HG03575 (cell line): Measurements from ENCODE around the gene RGS7.
"Not testable (repeated sequence)": the region's sequence is repeated elsewhere in the genome, so short reads cannot be mapped to it uniquely, and the experiment has no call there.

Experiments used
- ATAC-seq: cut with Tn5 transposase; IDR thresholded peaks from one replicate; pipeline ENCODE4 v1.9.1; 2021; ENCODE audit not compliant: unreplicated experiment, insufficient number of reproducible peaks, low FRiP score; ENCODE audit errors: extremely low read depth

The RGS7 gene

DNA sequence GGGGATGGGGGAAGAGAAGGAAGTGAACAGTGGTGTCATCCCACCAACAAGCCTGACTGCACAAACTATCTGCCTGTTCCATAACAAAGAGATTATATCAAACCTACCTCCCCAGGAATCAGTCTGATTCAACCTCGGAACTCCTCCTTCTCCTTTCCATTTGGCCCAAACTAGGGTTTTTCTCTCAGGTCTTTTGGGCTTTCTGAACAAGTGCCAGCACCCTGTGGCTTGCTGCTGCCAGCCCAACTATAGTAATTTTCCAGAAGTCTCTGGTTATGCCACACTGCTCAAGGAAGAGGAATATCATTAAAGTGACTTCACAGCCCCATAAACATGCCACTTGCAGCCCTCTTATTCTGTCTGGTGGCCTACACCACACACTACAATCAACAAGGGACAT, 70.5 kb downstream of the RGS7 start:
- no peak for ATAC-seq

DNA sequence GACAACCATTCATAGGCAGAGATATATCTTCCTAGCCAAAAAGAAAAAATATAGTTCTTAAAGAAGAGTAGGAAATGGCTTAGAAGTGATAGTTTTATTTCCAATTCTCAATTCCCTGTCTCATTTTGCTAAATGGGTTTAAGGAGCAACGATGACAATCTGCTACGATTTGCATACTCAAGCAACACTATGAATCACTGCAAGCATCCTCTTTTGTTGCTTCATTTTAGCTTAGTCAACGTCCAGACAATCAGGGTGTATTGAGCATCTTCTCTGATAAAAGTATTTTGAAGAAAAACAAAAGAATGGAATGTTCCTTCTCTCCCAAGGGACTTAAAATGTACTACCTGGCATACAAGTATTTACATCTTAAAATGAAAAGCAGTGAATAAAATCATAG, 80.6 kb downstream of the RGS7 start:
- no peak for ATAC-seq

DNA sequence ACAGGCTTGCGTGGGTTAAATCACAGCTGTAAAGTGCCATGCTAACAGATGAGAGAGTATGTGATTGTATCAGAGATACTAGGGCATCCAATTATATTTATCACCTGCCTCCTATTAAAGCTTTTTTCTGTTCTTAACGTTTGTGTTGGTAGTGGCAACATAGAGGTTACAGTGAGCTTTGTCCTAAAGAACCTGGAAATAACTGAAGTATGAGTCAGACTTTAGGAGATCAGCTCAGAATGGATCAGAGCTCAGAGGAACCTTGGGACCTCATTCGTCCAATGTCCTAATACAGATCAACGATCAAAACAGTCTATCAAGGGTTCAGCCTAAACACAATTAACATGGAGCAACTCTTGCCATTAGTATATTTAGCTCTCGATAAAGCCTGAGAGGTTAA, 81.0 kb downstream of the RGS7 start:
- ATAC-seq, result no peak

DNA sequence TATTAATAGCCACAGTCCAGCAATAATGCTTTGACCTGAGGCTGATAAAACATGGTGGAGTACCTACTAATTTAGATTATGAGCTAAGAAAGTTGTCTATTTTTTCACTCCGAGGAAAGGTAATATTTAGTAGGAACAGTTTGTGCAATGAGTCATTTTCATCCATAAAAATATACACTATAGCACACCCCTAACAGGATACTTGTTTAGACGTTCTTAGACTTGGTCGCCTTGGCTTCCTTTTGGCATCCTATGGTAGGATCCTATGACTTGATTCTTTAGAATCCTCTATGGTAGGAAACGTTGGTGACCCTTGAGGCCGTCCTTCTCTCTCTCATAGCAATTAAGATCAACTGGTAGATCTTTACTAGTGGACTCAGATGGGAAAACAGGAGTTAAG, 81.8 kb downstream of the RGS7 start:
- no peak for ATAC-seq

DNA sequence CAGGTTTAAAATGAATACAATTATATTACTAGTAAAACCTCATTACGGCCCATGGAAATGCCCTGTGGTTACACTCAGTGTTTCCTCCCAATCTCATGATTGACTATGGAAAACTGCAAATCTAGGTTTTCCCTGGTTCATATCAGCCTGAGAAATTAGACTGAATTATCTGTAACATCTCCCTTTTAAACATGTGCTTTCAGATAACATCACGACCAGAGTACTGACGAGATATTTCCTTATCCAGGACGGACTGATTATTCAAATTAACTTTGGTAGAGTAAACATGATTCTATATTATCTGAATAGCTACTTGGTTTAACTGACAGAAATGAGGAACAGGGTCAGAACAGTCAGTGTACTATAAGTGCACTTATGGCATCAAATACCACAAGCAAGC, 82.3 kb downstream of the RGS7 start:
- no peak for ATAC-seq

DNA sequence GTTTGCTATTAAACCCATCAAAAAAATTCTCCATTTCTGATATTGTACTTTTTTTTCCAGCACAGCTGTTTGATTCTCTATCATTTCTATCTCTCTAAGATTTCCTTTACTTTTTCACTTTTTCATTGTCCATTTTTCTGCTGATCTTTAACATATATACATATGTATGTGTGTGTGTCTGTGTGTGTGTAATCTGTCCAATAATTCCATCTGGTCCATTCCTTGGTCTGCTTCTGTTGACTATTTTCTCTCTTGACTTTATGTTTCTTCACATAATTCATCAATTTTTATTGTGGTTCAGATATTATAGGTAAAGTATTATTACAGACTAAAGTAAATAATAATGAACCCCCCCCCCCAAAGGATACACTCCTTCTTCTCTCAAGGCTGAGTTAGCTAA, 84.2 kb downstream of the RGS7 start:
- ATAC-seq, result no peak

DNA sequence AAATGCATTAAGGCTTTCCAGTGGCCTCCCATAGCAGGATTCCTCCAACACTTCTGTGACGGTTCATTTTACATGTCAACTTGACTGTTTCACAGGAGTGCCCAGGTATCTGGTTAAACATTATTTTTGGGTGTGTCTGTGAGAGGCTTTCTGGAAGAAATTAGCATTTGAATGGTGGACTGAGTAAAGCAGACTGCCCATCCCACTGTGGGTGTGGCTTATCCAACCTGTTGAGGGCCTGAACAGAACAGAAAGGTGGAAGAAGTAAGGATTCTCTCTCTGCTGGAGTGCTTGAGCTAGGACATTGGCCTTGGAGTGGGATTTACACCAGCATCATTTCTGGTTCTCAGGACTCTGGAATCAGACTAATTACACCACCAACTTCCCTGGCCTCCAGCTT, 85.6 kb downstream of the RGS7 start:
- no peak for ATAC-seq

DNA sequence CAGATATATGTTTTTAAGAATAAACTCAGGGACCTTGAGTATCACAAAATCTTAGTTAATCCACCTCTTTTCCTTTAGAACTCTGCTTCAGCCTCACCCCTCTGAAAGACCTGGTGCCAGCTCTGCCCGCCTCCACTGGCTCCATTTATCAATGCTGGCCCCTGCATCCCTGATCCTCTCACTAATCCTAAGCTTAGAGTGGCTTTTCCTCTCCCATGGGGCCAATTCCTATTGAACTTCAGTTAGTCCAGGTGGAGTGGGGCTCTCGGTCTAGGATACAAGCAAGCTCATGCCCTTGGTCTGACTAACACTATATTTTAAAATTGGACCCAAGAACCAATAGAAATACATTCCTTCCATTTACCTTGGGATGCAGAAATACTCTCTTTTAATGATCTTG, 87.0 kb downstream of the RGS7 start:
- ATAC-seq, result no peak

DNA sequence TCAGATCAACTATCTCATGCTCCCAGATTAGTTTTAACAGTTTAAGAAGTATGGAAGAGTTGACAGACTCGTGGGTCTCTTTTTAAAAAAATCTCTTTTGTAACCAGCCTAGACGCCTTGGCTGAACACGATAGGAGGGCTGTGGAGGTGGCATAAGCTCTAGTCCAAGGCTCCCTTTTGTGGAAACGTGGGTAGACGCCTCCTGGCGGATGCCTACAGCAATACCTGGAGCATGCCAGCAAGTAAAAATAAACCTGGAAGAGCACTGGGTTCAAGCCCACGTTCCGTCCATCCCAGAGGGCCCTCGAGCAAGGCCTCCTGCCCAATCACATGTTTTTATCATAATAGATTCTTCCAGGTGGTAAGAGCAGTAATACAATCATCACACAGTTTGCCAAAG, 87.9 kb downstream of the RGS7 start:
- ATAC-seq, result no peak

DNA sequence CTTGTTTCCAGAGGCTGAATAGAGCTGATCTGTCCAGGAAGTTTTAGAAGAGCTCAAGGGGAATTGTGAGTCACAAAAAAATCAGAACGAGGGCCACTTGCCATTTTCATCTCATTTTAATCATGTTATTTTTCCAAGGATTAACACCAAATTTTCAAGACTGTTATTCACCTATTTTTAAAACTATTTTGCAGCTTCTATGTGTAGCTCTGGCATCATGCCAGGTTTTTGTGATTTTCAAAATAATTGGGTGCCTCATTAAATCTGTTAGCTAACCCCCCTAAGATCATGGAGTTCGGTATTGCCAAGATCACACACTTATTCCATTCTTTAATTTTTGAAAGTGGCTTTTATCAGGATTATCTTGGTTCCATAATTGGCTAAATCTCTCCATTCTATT, 90.9 kb downstream of the RGS7 start:
- no peak for ATAC-seq

DNA sequence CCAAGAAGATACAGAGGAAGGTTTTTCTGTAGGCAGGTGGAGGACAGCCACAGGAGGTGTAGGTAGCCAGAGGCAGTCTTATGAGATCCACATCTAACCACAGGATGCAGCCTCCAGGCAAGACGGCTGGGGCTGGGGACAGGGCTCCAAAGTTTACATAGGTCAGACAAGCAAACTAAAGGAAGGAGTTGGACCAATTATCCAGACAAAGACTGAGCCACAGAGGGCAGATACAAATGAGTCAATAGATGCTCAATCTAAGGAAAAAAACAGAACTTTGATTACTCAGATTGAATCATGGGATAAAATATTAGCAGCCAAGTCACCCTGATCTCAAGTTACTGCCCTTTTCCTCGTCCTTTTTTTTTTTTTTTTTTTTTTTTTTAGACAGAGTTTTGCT, 91.6 kb downstream of the RGS7 start:
- no peak for ATAC-seq

DNA sequence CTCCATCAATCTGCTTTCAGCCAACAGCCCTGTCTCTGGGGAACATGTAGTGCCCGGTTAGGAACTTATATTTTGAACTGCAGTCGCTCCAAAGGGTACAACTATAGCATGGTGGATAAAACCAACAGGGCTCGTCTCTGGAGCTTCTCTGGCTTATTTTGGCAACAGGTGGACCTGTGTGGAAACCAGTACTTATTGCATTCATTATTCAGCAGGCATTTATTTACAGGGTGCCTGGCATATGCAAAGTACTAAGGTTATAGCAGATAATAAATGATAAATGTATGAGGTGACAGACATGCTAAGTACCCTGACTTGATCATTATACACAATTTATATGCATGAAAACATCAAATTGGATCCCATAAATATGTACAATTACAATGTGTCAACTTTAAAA, 93.7 kb downstream of the RGS7 start:
- no peak for ATAC-seq

DNA sequence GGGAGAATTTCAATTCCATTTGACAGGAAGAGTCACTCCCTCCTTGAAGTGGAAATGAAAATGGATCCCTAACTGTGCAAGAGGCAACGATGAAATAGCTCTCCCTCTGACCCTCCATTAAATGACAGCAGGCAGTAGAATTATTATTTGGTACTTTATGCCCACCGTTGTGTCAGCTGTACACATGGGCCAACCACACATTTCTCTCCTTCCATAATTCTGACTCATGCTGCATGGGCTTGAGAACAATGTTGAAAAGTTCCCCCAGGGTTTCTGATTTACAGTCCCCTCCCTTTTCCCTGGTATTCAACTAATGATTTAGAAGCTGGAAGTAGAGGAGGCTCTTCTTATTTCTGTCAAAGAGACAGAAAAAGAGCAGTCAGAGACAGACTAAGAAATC, 103.5 kb downstream of the RGS7 start:
- no peak for ATAC-seq

DNA sequence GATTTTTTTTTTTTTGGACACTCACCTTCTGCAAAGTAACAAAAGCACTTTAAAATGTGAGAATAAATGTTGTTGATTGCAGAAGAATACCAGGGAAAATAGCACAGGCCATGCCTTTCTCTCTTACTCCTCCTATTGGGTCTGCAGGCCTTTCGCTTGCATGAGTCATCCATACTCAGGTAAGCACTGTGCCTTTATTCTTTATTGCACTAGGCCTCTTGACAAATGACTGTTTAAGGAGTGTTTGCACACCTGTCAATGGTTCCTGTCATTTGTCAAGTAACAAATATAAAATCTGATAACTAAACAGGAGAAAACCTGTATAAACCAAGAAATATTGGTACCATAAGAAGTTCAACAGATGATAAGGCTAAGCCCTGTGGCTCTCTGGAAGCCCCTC, 106.5 kb downstream of the RGS7 start:
- no peak for ATAC-seq

DNA sequence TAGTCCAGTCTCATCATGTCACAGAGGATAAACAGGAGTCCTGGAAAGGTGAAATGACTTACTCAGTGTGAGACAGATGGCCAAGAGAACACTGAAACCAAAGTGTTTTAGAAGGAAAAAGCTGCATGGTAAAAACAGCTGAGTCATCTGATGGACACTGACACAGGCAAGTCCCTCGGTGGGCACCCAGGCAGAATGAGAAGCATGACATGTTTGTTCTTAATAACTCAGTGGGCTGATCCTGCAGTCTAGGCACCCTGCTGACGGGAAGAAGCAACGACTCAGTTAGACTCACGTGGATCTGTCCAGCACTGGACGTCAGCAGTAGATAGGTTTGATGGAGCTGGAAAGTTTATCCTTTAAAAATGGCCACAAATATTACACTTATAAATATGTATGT, 116.9 kb downstream of the RGS7 start:
- no peak for ATAC-seq

DNA sequence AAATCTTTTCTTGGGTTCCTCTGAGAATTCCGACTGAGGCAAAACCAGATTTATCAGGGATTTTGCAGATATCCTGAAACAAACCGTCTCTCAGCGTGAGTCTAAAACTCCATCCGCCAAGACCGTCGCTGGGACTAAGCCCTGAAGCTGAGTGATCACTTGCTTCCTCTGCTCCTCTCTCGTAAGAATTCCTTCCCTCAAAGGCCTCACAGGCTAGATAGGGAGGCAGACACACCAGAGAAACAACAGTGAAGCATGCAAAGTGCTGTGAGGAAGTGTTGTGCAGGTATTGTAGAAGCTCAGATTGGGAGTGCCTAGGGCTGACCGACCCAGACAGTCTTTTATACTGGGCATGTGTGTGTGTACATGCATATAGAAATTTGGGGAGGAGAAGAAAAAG, 119.1 kb downstream of the RGS7 start:
- no peak for ATAC-seq

DNA sequence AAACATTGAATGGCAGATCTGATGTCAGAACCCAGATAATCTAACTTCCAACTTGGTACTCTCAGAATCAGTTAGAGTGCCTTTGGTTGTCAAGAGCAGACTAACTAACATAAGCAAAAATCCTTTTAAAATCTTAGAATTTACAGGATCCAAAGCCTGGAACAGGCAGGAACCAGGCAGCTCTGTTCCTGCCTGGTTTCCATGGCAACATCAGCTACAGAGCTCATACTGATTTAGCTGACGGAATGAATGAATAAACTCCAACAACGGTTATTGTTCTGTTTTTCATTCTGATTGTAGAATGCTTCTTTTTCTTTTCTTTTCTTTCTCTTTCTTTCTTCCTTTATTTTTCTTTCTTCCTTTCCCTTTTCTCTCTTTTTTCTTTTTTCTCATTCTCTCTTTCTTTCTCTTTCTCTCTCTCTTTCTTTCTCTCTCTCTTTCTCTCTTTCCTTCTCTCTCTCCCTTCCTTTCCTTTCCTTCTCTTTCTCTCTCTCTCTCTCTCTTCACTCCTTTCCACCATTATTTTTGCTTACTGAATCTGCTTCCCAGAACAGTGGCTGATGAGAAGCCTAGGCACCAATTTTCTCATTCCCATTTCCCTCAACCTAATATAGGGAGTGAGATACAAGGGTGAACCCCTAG, 121.6 kb downstream of the RGS7 start:
- no peak for ATAC-seq

DNA sequence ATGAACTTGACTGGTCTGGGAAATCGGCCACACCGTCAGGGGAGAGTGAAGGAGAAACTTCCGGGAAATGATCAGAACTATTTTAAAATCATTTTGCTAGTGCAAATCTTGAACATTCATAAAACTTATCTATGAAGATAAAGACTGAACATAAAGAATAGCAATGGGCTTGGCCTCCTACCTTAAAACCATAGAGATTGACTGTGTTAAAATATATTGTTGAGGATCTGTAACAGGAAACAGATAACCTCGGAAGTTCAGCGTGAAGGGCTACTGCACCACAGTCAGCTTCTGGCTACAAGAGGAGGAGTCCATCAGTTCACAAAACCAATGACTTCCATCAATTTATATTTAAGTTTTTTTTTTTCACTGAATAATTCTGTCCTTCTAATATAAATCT, 127.3 kb downstream of the RGS7 start:
- no peak for ATAC-seq

DNA sequence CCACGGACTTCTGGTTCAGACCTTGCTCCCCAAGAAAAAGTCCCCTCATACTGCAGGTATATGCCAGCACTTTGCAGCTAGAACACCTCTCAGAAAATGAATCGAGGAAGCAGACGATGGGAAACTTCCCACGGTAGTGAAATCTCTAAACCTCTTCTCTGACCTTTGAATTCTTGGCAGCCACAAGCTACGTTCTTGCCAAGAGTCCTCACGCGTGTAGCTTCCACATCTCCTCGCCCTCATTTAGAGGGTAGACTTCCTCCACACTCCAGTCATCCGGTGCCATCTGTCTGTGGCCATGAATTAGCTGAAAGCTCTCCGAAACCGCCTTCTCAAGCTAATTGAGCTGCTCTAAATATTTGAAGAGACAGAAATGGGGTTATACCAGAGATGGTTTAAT, 127.8 kb downstream of the RGS7 start:
- no peak for ATAC-seq

DNA sequence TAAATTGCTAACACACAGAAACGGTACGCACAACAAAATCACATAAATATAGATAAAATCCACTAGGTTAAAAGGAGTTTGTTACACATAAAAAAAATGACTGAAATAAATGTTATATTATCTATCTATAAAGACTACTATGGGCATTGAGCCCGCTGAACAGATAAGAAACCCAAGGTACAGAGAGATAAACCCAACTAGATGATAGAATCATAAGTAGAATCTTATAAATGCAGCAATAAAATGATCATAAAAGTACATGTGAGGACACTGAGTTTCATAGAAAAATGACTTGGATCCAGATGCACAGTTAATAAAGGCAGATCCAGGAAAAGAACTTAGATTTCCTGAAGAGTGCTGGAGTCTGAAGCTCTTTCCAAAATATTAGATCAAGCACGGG, 128.7 kb downstream of the RGS7 start:
- no peak for ATAC-seq

DNA sequence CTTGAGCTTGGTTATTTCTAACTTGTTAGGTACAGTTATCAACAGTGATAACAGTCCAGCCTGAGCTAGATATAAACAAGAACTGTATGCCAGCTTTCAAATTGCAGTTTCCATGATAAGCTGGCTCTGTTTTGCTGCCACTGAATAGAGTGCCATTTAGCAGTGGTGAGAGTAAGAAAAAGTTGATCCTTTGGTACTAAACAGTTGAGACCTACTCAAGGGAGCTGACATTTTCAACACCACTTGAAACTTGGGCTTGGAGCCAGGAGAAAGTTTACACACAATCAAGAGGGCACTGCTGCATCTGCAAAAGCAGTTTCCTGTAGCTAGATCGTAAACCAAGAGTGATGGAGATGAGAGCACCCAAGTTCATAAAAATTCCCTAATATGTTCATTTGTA, 131.3 kb downstream of the RGS7 start:
- no peak for ATAC-seq

DNA sequence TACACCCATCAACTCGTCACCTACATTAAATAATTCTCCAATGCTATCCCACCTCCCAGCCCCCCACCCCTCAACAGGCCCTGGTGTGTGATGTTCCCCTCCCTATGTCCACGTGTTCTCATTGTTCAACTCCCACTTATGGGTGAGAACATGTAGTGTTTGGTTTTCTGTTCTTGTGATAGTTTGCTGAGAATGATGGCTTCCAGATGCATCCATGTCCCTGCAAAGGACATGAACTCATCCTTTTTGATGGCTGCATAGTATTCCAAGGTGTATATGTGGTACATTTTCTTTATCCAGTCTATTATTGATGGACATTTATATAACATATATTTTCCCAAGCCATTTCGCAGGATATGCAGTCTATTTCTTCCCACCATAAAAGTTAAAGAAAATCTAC, 132.8 kb downstream of the RGS7 start:
- not testable (repeated sequence) for ATAC-seq
